Neural cell (in vitro differentiated cells): ENCODE measurements around the gene SBNO2.

ENCODE experiments used
- EP300 ChIP-seq: fragments of 450-650 bp; conservative IDR thresholded peaks from 2 replicates; pipeline ENCODE4 v1.6.1; 2014; ENCODE audit warnings: antibody characterized with exemption, mild to moderate bottlenecking, moderate library complexity; ENCODE audit not compliant: poor library complexity, severe bottlenecking
- EZH2 ChIP-seq: fragments of 200-600, 300-800 bp; shearing (Covaris generic), sonication (generic); IDR thresholded peaks from 2 replicates; pipeline ENCODE4 v1.6.1; 2014; ENCODE audit warnings: antibody characterized with exemption, low read length, borderline replicate concordance, mild to moderate bottlenecking; ENCODE audit not compliant: insufficient read depth, poor library complexity, severe bottlenecking
- MXI1 ChIP-seq: fragments of 450-650 bp; conservative IDR thresholded peaks from 2 replicates; pipeline ENCODE4 v1.6.1; 2014; ENCODE audit warnings: antibody characterized with exemption, mild to moderate bottlenecking; ENCODE audit not compliant: poor library complexity, severe bottlenecking
- POLR2AphosphoS5 ChIP-seq: IDR thresholded peaks from 2 replicates; pipeline ENCODE4 v1.6.1; 2012
- RAD21 ChIP-seq: fragments of 450-650 bp; conservative IDR thresholded peaks from 2 replicates; pipeline ENCODE4 v1.6.1; 2014; ENCODE audit warnings: antibody characterized with exemption, mild to moderate bottlenecking, moderate library complexity
- SMC3 ChIP-seq: fragments of 450-650 bp; conservative IDR thresholded peaks from 2 replicates; pipeline ENCODE4 v1.6.1; 2014; ENCODE audit warnings: antibody characterized with exemption, mild to moderate bottlenecking, moderate library complexity; ENCODE audit not compliant: poor library complexity
- TAF1 ChIP-seq: IDR thresholded peaks from 2 replicates; pipeline ENCODE4 v1.6.1; 2012; ENCODE audit warnings: low read depth
- TF ChIP-seq, protein P1 (sequence below): fragments of 450-650 bp; IDR thresholded peaks from 2 replicates; pipeline ENCODE4 v1.5.1; 2014; ENCODE audit warnings: antibody characterized with exemption, mild to moderate bottlenecking, moderate library complexity; ENCODE audit not compliant: poor library complexity, severe bottlenecking
- TF ChIP-seq, protein P2 (sequence below): IDR thresholded peaks from 2 replicates; pipeline ENCODE4 v1.6.1; 2012; ENCODE audit warnings: borderline replicate concordance

GRCh38 chr19:1181606-1182005 lies 7.5 kb upstream of the SBNO2 start:
- TF ChIP-seq, protein P1, sequence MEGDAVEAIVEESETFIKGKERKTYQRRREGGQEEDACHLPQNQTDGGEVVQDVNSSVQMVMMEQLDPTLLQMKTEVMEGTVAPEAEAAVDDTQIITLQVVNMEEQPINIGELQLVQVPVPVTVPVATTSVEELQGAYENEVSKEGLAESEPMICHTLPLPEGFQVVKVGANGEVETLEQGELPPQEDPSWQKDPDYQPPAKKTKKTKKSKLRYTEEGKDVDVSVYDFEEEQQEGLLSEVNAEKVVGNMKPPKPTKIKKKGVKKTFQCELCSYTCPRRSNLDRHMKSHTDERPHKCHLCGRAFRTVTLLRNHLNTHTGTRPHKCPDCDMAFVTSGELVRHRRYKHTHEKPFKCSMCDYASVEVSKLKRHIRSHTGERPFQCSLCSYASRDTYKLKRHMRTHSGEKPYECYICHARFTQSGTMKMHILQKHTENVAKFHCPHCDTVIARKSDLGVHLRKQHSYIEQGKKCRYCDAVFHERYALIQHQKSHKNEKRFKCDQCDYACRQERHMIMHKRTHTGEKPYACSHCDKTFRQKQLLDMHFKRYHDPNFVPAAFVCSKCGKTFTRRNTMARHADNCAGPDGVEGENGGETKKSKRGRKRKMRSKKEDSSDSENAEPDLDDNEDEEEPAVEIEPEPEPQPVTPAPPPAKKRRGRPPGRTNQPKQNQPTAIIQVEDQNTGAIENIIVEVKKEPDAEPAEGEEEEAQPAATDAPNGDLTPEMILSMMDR = no peak
- TF ChIP-seq EP300 = no peak
- no peak for TF ChIP-seq TAF1
- TF ChIP-seq SMC3 = no peak
- TF ChIP-seq, protein P2, sequence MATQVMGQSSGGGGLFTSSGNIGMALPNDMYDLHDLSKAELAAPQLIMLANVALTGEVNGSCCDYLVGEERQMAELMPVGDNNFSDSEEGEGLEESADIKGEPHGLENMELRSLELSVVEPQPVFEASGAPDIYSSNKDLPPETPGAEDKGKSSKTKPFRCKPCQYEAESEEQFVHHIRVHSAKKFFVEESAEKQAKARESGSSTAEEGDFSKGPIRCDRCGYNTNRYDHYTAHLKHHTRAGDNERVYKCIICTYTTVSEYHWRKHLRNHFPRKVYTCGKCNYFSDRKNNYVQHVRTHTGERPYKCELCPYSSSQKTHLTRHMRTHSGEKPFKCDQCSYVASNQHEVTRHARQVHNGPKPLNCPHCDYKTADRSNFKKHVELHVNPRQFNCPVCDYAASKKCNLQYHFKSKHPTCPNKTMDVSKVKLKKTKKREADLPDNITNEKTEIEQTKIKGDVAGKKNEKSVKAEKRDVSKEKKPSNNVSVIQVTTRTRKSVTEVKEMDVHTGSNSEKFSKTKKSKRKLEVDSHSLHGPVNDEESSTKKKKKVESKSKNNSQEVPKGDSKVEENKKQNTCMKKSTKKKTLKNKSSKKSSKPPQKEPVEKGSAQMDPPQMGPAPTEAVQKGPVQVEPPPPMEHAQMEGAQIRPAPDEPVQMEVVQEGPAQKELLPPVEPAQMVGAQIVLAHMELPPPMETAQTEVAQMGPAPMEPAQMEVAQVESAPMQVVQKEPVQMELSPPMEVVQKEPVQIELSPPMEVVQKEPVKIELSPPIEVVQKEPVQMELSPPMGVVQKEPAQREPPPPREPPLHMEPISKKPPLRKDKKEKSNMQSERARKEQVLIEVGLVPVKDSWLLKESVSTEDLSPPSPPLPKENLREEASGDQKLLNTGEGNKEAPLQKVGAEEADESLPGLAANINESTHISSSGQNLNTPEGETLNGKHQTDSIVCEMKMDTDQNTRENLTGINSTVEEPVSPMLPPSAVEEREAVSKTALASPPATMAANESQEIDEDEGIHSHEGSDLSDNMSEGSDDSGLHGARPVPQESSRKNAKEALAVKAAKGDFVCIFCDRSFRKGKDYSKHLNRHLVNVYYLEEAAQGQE = no peak
- TF ChIP-seq EZH2 = no peak
- TF ChIP-seq POLR2AphosphoS5 = no peak
- no peak for TF ChIP-seq RAD21
- TF ChIP-seq MXI1 = no peak
